ENCODE data around the gene LRRN4CL. TPM values are rescaled to one million over a fixed set of nuclear protein-coding genes. Genes with fewer than 3 reads are reported as not detected.

The LRRN4CL gene
- total RNA-seq, 2 experiments from 2014 or later: 0.65 to 0.79 TPM

- Histone ChIP-seq H3K4me1 (ENCODE audit: insufficient read depth, low read length, poor library complexity, severe bottlenecking) (peaks cover 57% of the 10 kb centered on the region), H4K20me1 (ENCODE audit: insufficient read depth, low read length) (no peaks in the 10 kb centered on the region), H3K27ac (ENCODE audit: low read depth, low read length, poor library complexity, severe bottlenecking) (peak overlapping the region; percentile 73), H3K9me3 (ENCODE audit: low read length) (no peaks in the 10 kb centered on the region), H3K9me2 (ENCODE audit: insufficient read depth, low read length) (no peaks in the 10 kb centered on the region), H3K4me2 (ENCODE audit: low read length) (peak overlapping the region; percentile 83), H3K4me3 (ENCODE audit: low read depth, low read length, poor library complexity, severe bottlenecking) (peak overlapping the region; percentile 65), H3K36me3 (ENCODE audit: insufficient read depth, low read length) (peaks cover 96% of the 10 kb centered on the region), H2AFZ (ENCODE audit: low read length) (peak overlapping the region; percentile 44; the same call in 1 of the 2 replicates), H3K79me2 (ENCODE audit: insufficient read depth, low read depth, low read length) (no peaks in the 10 kb centered on the region)
- no peak for TF ChIP-seq EZH2phosphoT487 (IDR thresholded peaks at IDR 0.05; ENCODE audit: borderline replicate concordance, low read depth, low read length)
- TF ChIP-seq, protein P1, sequence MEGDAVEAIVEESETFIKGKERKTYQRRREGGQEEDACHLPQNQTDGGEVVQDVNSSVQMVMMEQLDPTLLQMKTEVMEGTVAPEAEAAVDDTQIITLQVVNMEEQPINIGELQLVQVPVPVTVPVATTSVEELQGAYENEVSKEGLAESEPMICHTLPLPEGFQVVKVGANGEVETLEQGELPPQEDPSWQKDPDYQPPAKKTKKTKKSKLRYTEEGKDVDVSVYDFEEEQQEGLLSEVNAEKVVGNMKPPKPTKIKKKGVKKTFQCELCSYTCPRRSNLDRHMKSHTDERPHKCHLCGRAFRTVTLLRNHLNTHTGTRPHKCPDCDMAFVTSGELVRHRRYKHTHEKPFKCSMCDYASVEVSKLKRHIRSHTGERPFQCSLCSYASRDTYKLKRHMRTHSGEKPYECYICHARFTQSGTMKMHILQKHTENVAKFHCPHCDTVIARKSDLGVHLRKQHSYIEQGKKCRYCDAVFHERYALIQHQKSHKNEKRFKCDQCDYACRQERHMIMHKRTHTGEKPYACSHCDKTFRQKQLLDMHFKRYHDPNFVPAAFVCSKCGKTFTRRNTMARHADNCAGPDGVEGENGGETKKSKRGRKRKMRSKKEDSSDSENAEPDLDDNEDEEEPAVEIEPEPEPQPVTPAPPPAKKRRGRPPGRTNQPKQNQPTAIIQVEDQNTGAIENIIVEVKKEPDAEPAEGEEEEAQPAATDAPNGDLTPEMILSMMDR (conservative IDR thresholded peaks at IDR 0.05; ENCODE audit: low read length): no peak
- POLR2A ChIA-PET: interaction anchor here (0.6 to 1.3 kb wide), 4 partner anchors 18 to 44 kb away, joined by 3 to 6 read pairs (median 4); partner anchors contain the start of genes C11orf98, CSKMT and HNRNPUL2
- no TSS peak for BruUV-seq (replicated peaks)
- intact Hi-C loops (cut with micrococcal nuclease; ENCODE audit: unreplicated experiment): no loop called here
- DNase-seq (ENCODE audit: low spot score): peak; percentile 91
- CTCF ChIA-PET (ENCODE audit: unreplicated experiment): no interaction called here
Measured at GRCh38 chr11:62709247-62710000, 20.1 kb upstream of the LRRN4CL start.

GRCh38 chr11:62708793-62709192 lies 19.5 kb upstream of the LRRN4CL start:
- CTCF ChIA-PET (ENCODE audit: unreplicated experiment): no interaction called here
- peak overlapping the region; percentile 44; the same call in 1 of the 2 replicates for H2AFZ ChIP-seq (ENCODE audit: low read length)
- no peak for TF ChIP-seq EZH2phosphoT487 (IDR thresholded peaks at IDR 0.05; ENCODE audit: borderline replicate concordance, low read depth, low read length)
- TF ChIP-seq, protein P1 (conservative IDR thresholded peaks at IDR 0.05; ENCODE audit: low read length): no peak

DNA sequence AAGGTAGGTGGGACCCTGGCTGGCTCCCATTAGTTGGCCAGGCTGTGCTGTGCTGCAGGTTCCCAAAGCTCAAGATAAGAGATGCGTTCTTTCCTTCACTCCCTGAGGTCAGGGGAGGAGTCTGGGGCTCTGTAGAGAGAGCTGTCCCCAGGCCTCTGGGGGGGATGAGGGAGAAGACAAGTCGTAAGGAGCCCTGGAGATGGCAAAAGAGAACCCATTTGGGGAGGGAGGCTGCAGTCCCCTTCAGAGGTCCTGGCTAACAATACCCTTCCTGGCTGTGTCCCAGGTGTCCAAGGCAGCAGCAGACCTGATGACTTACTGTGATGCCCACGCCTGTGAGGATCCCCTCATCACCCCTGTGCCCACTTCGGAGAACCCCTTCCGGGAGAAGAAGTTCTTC lies 19.1 kb upstream of the LRRN4CL start:
- CTCF ChIA-PET (ENCODE audit: unreplicated experiment): no interaction called here
- H3K9me3 ChIP-seq (ENCODE audit: low read length): no peaks in the 10 kb centered on the region
- peaks cover 93% of the 10 kb centered on the region for H3K36me3 ChIP-seq (ENCODE audit: insufficient read depth, low read length)
- H2AFZ ChIP-seq (ENCODE audit: low read length): no peak overlapping the region
- H3K27ac ChIP-seq (ENCODE audit: low read depth, low read length, poor library complexity, severe bottlenecking): peak overlapping the region; percentile 73
- peak overlapping the region; percentile 65 for H3K4me3 ChIP-seq (ENCODE audit: low read depth, low read length, poor library complexity, severe bottlenecking)
- intact Hi-C loops (cut with micrococcal nuclease; ENCODE audit: unreplicated experiment): no loop called here
- DNase-seq (ENCODE audit: low spot score): no peak
- H3K4me2 ChIP-seq (ENCODE audit: low read length): peak overlapping the region; percentile 83
- peaks cover 52% of the 10 kb centered on the region for H3K4me1 ChIP-seq (ENCODE audit: insufficient read depth, low read length, poor library complexity, severe bottlenecking)
- H4K20me1 ChIP-seq (ENCODE audit: insufficient read depth, low read length): no peaks in the 10 kb centered on the region
- H3K79me2 ChIP-seq (ENCODE audit: insufficient read depth, low read depth, low read length): no peaks in the 10 kb centered on the region
- no peak for TF ChIP-seq EZH2phosphoT487 (IDR thresholded peaks at IDR 0.05; ENCODE audit: borderline replicate concordance, low read depth, low read length)
- TF ChIP-seq, protein P1 (conservative IDR thresholded peaks at IDR 0.05; ENCODE audit: low read length): no peak
- H3K9me2 ChIP-seq (ENCODE audit: insufficient read depth, low read length): no peaks in the 10 kb centered on the region
- no TSS peak for BruUV-seq (replicated peaks)
- POLR2A ChIA-PET: interaction anchor here (0.5 to 1.6 kb wide), 5 partner anchors 11 to 65 kb away, joined by 3 to 6 read pairs (median 4); partner anchors contain the start of genes C11orf98, CSKMT, HNRNPUL2 and TTC9C

More at GRCh38 chr11:62708793-62709192, 19.5 kb upstream of the LRRN4CL start:
- no TSS peak for BruUV-seq (replicated peaks)
- peak overlapping the region; percentile 83 for H3K4me2 ChIP-seq (ENCODE audit: low read length)
- H3K4me1 ChIP-seq (ENCODE audit: insufficient read depth, low read length, poor library complexity, severe bottlenecking): peaks cover 56% of the 10 kb centered on the region
- H3K9me3 ChIP-seq (ENCODE audit: low read length): no peaks in the 10 kb centered on the region
- peaks cover 93% of the 10 kb centered on the region for H3K36me3 ChIP-seq (ENCODE audit: insufficient read depth, low read length)
- H3K27ac ChIP-seq (ENCODE audit: low read depth, low read length, poor library complexity, severe bottlenecking): peak overlapping the region; percentile 73
- no peaks in the 10 kb centered on the region for H4K20me1 ChIP-seq (ENCODE audit: insufficient read depth, low read length)
- H3K4me3 ChIP-seq (ENCODE audit: low read depth, low read length, poor library complexity, severe bottlenecking): peak overlapping the region; percentile 65
- DNase-seq (ENCODE audit: low spot score): no peak
- H3K9me2 ChIP-seq (ENCODE audit: insufficient read depth, low read length): no peaks in the 10 kb centered on the region
- intact Hi-C loops (cut with micrococcal nuclease; ENCODE audit: unreplicated experiment): no loop called here
- POLR2A ChIA-PET: interaction anchor here (0.6 to 1.6 kb wide), 6 partner anchors 19 to 66 kb away, joined by 3 to 6 read pairs (median 4); partner anchors contain the start of genes C11orf98, CSKMT, HNRNPUL2 and TTC9C
- H3K79me2 ChIP-seq (ENCODE audit: insufficient read depth, low read depth, low read length): no peaks in the 10 kb centered on the region

Measured in OCI-LY7 (cell line).